Keratinocyte (primary cell): ENCODE results near the gene SLC16A2.

Experiments
- EZH2 ChIP-seq: IDR thresholded peaks from one replicate; pipeline ENCODE4 v1.6.1; 2012; ENCODE audit warnings: inconsistent platforms, mild to moderate bottlenecking, low read length, moderate library complexity
- TF ChIP-seq, protein P1 (sequence below), 3 experiments: IDR thresholded peaks in 1 of 3; conservative IDR thresholded peaks in 1 of 3; optimal IDR thresholded peaks in 1 of 3; 2 replicates in 2 of 3; 3 replicates in 1 of 3; pipeline versions ENCODE3 to v1.5.1; 2011; ENCODE audit warnings: low read length in 3 of 3, mild to moderate bottlenecking in 3 of 3, moderate library complexity in 2 of 3, control low read depth in 1 of 3, inconsistent platforms in 1 of 3; ENCODE audit not compliant: insufficient read depth in 2 of 3; ENCODE audit errors: extremely low read depth in 1 of 3

- no peak for TF ChIP-seq EZH2
- TF ChIP-seq, protein P1, sequence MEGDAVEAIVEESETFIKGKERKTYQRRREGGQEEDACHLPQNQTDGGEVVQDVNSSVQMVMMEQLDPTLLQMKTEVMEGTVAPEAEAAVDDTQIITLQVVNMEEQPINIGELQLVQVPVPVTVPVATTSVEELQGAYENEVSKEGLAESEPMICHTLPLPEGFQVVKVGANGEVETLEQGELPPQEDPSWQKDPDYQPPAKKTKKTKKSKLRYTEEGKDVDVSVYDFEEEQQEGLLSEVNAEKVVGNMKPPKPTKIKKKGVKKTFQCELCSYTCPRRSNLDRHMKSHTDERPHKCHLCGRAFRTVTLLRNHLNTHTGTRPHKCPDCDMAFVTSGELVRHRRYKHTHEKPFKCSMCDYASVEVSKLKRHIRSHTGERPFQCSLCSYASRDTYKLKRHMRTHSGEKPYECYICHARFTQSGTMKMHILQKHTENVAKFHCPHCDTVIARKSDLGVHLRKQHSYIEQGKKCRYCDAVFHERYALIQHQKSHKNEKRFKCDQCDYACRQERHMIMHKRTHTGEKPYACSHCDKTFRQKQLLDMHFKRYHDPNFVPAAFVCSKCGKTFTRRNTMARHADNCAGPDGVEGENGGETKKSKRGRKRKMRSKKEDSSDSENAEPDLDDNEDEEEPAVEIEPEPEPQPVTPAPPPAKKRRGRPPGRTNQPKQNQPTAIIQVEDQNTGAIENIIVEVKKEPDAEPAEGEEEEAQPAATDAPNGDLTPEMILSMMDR (optimal IDR thresholded peaks at IDR 0.05 in 1 of 3, IDR thresholded peaks at IDR 0.05 in 1 of 3, conservative IDR thresholded peaks at IDR 0.05 in 1 of 3; ENCODE audit: extremely low read depth in 1 of 3, insufficient read depth in 2 of 3, low read length in 3 of 3), result no peak
These were observed 78.8 kb downstream of the SLC16A2 start for GRCh38 chrX:74500067-74500466.
